ENCODE data around the gene MAPRE2.

MAPRE2 gene

DNA sequence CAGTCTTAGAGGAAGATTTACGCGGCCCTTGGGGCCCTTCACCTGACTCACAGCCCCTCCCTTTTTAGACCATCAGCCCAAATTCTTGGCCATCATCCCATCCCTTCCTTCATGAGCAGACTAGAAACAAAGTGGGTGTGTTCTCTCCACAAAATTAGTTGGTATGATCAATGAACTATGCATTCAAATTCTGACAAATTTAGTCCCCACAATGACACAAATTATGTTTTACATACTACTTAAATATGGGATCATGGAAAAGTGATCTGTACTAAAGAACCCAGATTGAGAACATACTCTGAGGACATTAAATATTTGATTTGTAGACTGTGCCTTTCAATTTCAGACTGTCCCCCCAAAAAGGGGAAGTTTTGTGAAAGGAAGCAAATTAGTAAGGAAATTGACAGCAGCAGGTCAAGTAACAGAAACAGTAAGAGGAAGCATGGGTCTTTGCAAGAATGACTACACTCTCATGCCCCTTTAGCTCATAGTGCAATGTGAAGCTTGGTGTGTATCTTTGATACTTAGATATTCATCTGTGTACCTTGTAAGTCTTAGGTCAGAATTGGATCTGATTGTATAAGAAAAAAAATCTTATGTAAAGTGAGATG lies 2.2 kb upstream of the MAPRE2 start:
- no peaks in the 10 kb centered on the region for H3K27me3 Mint-ChIP-seq (ENCODE audit: low read depth)
- peak overlapping the region in 2 of 3 experiments; percentile 27 to 32 for H3K27ac Mint-ChIP-seq
- TF ChIP-seq, protein P1, sequence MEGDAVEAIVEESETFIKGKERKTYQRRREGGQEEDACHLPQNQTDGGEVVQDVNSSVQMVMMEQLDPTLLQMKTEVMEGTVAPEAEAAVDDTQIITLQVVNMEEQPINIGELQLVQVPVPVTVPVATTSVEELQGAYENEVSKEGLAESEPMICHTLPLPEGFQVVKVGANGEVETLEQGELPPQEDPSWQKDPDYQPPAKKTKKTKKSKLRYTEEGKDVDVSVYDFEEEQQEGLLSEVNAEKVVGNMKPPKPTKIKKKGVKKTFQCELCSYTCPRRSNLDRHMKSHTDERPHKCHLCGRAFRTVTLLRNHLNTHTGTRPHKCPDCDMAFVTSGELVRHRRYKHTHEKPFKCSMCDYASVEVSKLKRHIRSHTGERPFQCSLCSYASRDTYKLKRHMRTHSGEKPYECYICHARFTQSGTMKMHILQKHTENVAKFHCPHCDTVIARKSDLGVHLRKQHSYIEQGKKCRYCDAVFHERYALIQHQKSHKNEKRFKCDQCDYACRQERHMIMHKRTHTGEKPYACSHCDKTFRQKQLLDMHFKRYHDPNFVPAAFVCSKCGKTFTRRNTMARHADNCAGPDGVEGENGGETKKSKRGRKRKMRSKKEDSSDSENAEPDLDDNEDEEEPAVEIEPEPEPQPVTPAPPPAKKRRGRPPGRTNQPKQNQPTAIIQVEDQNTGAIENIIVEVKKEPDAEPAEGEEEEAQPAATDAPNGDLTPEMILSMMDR (IDR thresholded peaks at IDR 0.05; ENCODE audit: unreplicated experiment in 3 of 3), result no peak
- peaks cover 5% of the 10 kb centered on the region for H3K36me3 Mint-ChIP-seq (ENCODE audit: low read depth)
- peaks cover 16% of the 10 kb centered on the region for H3K4me1 Mint-ChIP-seq
- H3K4me3 Mint-ChIP-seq, result peak overlapping the region; percentile 48 to 55 (median 55)
- peaks cover 5% of the 10 kb centered on the region for H3K9me3 Mint-ChIP-seq

DNA sequence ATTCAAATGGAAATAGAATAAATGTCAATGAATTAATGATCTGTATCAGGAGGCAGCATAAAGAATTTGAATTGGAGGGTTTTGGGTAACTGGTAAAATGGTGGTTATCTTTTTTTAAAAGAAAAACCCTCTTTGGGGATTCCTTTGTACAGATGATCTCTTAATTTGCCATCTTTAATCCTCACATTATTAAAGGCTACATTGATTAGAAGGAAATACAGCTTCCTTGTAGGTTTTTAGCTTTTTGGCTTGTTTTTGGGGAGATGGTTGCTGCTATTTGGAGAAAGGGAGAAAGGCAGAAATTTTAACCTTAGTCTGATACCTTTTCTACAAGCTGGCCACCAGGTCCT lies 600 bp upstream of the MAPRE2 start:
- H3K9me3 Mint-ChIP-seq, result peaks cover 3% of the 10 kb centered on the region
- TF ChIP-seq, protein P1 (IDR thresholded peaks at IDR 0.05; ENCODE audit: unreplicated experiment in 3 of 3), result no peak
- peak overlapping the region; percentile 70 to 94 (median 93) for H3K27ac Mint-ChIP-seq
- peaks cover 3% of the 10 kb centered on the region for H3K36me3 Mint-ChIP-seq (ENCODE audit: low read depth)
- H3K4me3 Mint-ChIP-seq, result peak overlapping the region; percentile 89 to 96 (median 92)
- peaks cover 23% of the 10 kb centered on the region for H3K4me1 Mint-ChIP-seq
- no peaks in the 10 kb centered on the region for H3K27me3 Mint-ChIP-seq (ENCODE audit: low read depth)

DNA sequence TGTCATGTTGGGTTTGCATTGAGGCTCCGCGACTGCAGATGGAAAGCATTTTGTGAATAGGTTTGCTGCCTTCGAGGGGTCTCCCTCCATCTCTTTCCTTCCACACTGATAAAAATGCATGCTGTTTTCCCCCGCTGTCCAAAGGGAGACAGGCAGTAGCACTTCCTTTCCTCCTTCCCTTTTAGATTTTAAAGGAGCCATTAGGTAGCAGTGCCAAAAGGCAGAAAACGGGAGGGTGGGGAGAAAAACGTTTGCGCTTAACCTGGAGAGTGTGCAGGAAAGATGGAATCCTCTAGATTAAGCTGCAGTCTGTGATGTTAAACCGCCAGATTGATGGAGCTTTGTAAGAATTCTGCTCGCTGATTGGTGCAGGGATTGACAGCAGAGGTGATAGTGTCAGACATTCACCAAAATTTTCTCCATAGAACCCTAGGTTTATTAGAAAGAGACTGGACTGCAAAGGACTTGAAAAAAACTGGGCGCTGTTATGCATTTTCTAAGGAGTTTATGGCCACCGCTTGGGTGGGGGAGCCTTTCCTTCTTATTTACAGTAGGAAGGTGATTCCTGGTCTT lies 688 bp downstream of the MAPRE2 start:
- peaks cover 28% of the 10 kb centered on the region for H3K4me1 Mint-ChIP-seq
- no peaks in the 10 kb centered on the region for H3K9me3 Mint-ChIP-seq
- H3K27ac Mint-ChIP-seq, result peak overlapping the region; percentile 70 to 94 (median 93)
- H3K4me3 Mint-ChIP-seq, result peak overlapping the region; percentile 89 to 96 (median 92)
- no peaks in the 10 kb centered on the region for H3K27me3 Mint-ChIP-seq (ENCODE audit: low read depth)
- no peaks in the 10 kb centered on the region for H3K36me3 Mint-ChIP-seq (ENCODE audit: low read depth)
- TF ChIP-seq, protein P1 (IDR thresholded peaks at IDR 0.05; ENCODE audit: unreplicated experiment in 3 of 3), result peak in 1 of 3 experiments; percentile 2

DNA sequence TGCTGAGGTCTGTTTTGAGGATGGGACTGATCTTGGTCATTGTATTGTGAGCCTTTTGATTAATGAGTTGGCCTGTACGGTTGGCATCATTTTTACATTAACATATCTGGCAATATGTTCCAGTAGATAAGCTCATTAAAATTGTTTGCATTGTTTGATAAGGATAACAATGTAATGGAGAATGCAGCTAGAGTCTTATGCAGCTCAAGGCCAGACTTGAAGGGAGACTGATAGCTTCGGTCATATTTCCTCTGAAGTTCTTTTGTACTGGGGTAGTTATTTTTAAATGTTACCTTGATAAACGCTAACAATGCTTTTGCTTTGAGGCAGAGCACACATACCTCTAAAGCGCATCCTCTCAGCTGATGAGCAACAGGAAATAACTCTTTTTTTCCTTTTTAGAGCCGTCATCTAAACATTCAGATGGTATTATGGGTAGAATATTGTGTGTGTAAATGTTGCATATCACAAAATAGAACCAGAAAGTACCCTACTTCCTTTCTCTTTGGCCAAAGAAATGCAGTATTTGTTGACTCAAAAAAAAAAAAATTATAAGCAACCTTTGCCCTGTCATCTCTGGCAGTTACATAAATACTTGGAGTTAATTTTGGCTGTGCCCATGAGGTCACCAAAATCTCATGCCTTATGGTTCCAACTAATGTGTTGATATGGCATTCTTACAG lies 1.3 kb downstream of the MAPRE2 start:
- no peaks in the 10 kb centered on the region for H3K27me3 Mint-ChIP-seq (ENCODE audit: low read depth)
- TF ChIP-seq, protein P1 (IDR thresholded peaks at IDR 0.05; ENCODE audit: unreplicated experiment in 3 of 3), result no peak
- H3K27ac Mint-ChIP-seq, result peak overlapping the region; percentile 70 to 94 (median 93)
- no peaks in the 10 kb centered on the region for H3K36me3 Mint-ChIP-seq (ENCODE audit: low read depth)
- H3K4me3 Mint-ChIP-seq, result peak overlapping the region; percentile 89 to 96 (median 92)
- no peaks in the 10 kb centered on the region for H3K9me3 Mint-ChIP-seq
- H3K4me1 Mint-ChIP-seq, result peaks cover 28% of the 10 kb centered on the region

DNA sequence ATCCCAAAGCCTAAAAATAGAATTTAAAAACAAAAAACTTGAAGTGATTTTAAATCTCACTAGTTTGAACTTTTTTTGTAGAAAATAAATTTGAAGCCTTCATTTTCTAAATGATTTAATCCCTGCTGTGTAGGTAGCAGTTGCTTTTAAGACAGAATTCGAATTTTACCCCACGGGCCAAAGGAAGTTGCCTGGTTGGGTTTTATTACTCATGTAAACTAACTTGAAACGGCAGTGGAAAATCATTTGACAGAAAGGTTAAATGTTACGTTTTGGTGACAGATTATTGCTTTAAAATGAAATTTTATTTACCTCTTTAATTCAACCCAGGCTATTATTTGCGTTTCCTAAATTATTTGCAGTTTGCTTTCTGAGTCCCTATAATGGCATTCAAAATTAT lies 2.0 kb downstream of the MAPRE2 start:
- TF ChIP-seq, protein P1 (IDR thresholded peaks at IDR 0.05; ENCODE audit: unreplicated experiment in 3 of 3), result no peak
- peak overlapping the region; percentile 89 to 96 (median 92) for H3K4me3 Mint-ChIP-seq
- H3K9me3 Mint-ChIP-seq, result no peaks in the 10 kb centered on the region
- H3K36me3 Mint-ChIP-seq (ENCODE audit: low read depth), result peaks cover 4% of the 10 kb centered on the region
- no peak overlapping the region for H3K27ac Mint-ChIP-seq
- peaks cover 28% of the 10 kb centered on the region for H3K4me1 Mint-ChIP-seq
- H3K27me3 Mint-ChIP-seq (ENCODE audit: low read depth), result no peaks in the 10 kb centered on the region
